Subcutaneous abdominal adipose tissue (tissue), 5 donors: Measurements from ENCODE around the gene COLEC12.

Experiments
- H3K27ac ChIP-seq: one replicate; pipeline ENCODE4 v1.7.0; 2013; ENCODE audit warnings: low read depth, mild to moderate bottlenecking, inconsistent platforms, low read length, moderate library complexity
- H3K27me3 ChIP-seq, 5 donors: one replicate each; pipeline ENCODE4 v1.7.0; 2013; ENCODE audit warnings: low read length in 5 of 5, inconsistent platforms in 1 of 5; ENCODE audit not compliant: control insufficient read depth in 5 of 5, insufficient read depth in 4 of 5
- H3K36me3 ChIP-seq, 5 donors: one replicate each; pipeline ENCODE4 v1.7.0; 2013; ENCODE audit warnings: low read length in 5 of 5; ENCODE audit not compliant: control insufficient read depth in 5 of 5, insufficient read depth in 5 of 5
- H3K4me1 ChIP-seq, 5 donors: one replicate each; pipeline ENCODE4 v1.7.0; 2013; ENCODE audit warnings: low read length in 5 of 5, mild to moderate bottlenecking in 3 of 5, moderate library complexity in 1 of 5; ENCODE audit not compliant: control insufficient read depth in 5 of 5, insufficient read depth in 5 of 5
- H3K4me3 ChIP-seq, 5 donors: one replicate each; pipeline ENCODE4 v1.7.0; 2013; ENCODE audit warnings: low read length in 5 of 5, low read depth in 1 of 5
- H3K9ac ChIP-seq, 5 donors: one replicate each; pipeline ENCODE4 v1.7.0; 2013; ENCODE audit warnings: low read length in 5 of 5, mild to moderate bottlenecking in 4 of 5, moderate library complexity in 3 of 5
- H3K9me3 ChIP-seq, 5 donors: one replicate each; pipeline ENCODE4 v1.7.0; 2013; ENCODE audit warnings: low read length in 5 of 5; ENCODE audit not compliant: control insufficient read depth in 5 of 5
- donor health status: healthy.
- donor health status: healthy.
- donor health status: healthy.
- donor health status: healthy.
- donor health status: healthy.

Gene COLEC12

GRCh38 chr18:524466-524865 is 24.0 kb upstream of the COLEC12 start:
- no peaks in the 10 kb centered on the region for H3K36me3 ChIP-seq
- no peak overlapping the region for H3K27ac ChIP-seq
- H3K9me3 ChIP-seq, result no peaks in the 10 kb centered on the region
- no peak overlapping the region for H3K9ac ChIP-seq
- peaks cover 0 to 3% (median 2%) of the 10 kb centered on the region in 5 donors for H3K4me1 ChIP-seq
- no peak overlapping the region for H3K4me3 ChIP-seq
- H3K27me3 ChIP-seq, result no peaks in the 10 kb centered on the region

- H3K27ac ChIP-seq, result no peak overlapping the region
- no peaks in the 10 kb centered on the region for H3K27me3 ChIP-seq
- H3K4me1 ChIP-seq, result peaks cover 3 to 12% (median 9%) of the 10 kb centered on the region in 5 donors
- no peak overlapping the region for H3K4me3 ChIP-seq
- H3K9ac ChIP-seq, result no peak overlapping the region
- H3K9me3 ChIP-seq, result no peaks in the 10 kb centered on the region
- no peaks in the 10 kb centered on the region for H3K36me3 ChIP-seq
Measured at GRCh38 chr18:523561-523960, 23.1 kb upstream of the COLEC12 start.

- no peaks in the 10 kb centered on the region for H3K36me3 ChIP-seq
- H3K4me3 ChIP-seq, result no peak overlapping the region
- H3K9me3 ChIP-seq, result no peaks in the 10 kb centered on the region
- H3K27ac ChIP-seq, result peak overlapping the region; percentile 48
- peak overlapping the region in 2 of 5 donors; percentile 24 to 31 for H3K9ac ChIP-seq
- peaks cover 3 to 19% (median 15%) of the 10 kb centered on the region in 5 donors for H3K4me1 ChIP-seq
- no peaks in the 10 kb centered on the region for H3K27me3 ChIP-seq
Measured at GRCh38 chr18:519019-519879, 18.7 kb upstream of the COLEC12 start.

GRCh38 chr18:518081-518480 is 17.6 kb upstream of the COLEC12 start:
- Histone ChIP-seq H3K27ac (no peak overlapping the region), H3K27me3 (no peaks in the 10 kb centered on the region), H3K9me3 (no peaks in the 10 kb centered on the region), H3K9ac (no peak overlapping the region), H3K4me1 (peaks cover 3 to 19% (median 15%) of the 10 kb centered on the region in 5 donors), H3K36me3 (no peaks in the 10 kb centered on the region), H3K4me3 (no peak overlapping the region)

- Histone ChIP-seq H3K4me3 (no peak overlapping the region), H3K9ac (no peak overlapping the region), H3K36me3 (no peaks in the 10 kb centered on the region), H3K9me3 (no peaks in the 10 kb centered on the region), H3K27ac (no peak overlapping the region), H3K4me1 (peaks cover 3 to 19% (median 15%) of the 10 kb centered on the region in 5 donors), H3K27me3 (no peaks in the 10 kb centered on the region)
Measured at GRCh38 chr18:515838-516237, 15.3 kb upstream of the COLEC12 start.

DNA sequence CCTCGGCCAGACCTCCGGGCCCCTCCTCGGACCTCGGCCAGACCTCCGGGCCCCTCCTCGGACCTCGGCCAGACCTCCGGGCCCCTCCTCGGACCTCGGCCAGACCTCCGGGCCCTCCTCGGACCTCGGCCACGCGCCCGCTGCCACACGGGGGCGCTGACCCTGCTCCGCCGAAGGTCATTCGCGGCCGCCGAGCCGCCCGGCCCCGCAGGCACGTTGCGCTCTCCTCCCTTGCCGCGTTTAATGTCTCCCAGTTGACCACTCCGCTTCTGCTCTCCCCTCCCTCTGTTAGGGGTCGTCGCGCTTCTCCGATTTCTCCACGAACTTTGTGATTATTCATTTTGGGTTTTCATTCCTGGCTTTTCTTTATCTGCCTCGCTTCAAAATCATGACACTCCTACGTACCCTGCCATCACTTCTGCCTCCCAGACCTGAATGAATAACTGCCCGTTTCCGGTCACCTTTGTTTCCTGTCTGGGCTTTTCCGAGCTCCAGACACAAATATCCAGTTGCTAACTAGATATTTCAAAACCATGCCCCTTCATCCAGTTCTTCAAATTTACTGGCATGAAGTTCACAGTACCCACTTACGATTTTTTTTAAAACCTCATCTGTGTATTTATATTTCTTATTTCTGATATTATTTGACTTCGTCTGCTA is 14.8 kb upstream of the COLEC12 start:
- Histone ChIP-seq H3K9me3 (no peaks in the 10 kb centered on the region), H3K4me1 (peaks cover 3 to 19% (median 15%) of the 10 kb centered on the region in 5 donors), H3K9ac (no peak overlapping the region), H3K36me3 (no peaks in the 10 kb centered on the region), H3K27ac (no peak overlapping the region), H3K4me3 (peak overlapping the region in 1 of 5 donors; percentile 47), H3K27me3 (no peaks in the 10 kb centered on the region)

GRCh38 chr18:513826-514530 is 13.5 kb upstream of the COLEC12 start:
- Histone ChIP-seq H3K27me3 (no peaks in the 10 kb centered on the region), H3K36me3 (no peaks in the 10 kb centered on the region), H3K4me3 (peak overlapping the region in 1 of 5 donors; percentile 39), H3K4me1 (peaks cover 2 to 10% (median 9%) of the 10 kb centered on the region in 5 donors), H3K9ac (no peak overlapping the region), H3K27ac (no peak overlapping the region), H3K9me3 (no peaks in the 10 kb centered on the region)

DNA sequence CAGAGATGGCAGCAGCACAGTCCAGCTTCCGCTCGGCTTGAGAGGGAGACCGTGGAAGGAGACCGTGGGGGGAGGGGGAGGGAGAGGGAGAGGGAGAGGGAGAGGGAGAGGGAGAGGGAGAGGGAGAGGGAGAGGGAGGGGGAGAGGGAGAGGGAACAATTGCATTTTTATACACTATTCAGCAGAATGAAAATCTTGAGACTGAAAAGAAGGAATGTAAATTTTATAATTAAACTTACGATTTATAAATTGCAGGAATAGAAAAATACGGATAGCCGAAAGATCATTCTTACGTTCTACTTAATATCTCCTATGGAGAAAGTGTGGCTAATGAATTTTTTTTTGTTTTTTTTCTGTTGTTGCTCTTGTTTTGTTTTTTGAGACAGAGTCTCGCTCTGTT is 12.5 kb upstream of the COLEC12 start:
- no peaks in the 10 kb centered on the region for H3K36me3 ChIP-seq
- H3K4me3 ChIP-seq, result no peak overlapping the region
- H3K9ac ChIP-seq, result no peak overlapping the region
- H3K4me1 ChIP-seq, result peaks cover 0 to 7% (median 3%) of the 10 kb centered on the region in 5 donors
- no peak overlapping the region for H3K27ac ChIP-seq
- no peaks in the 10 kb centered on the region for H3K27me3 ChIP-seq
- no peaks in the 10 kb centered on the region for H3K9me3 ChIP-seq

GRCh38 chr18:508835-509234 is 8.3 kb upstream of the COLEC12 start:
- H3K4me3 ChIP-seq, result no peak overlapping the region
- H3K9me3 ChIP-seq, result no peaks in the 10 kb centered on the region
- H3K4me1 ChIP-seq, result peaks cover 0 to 3% (median 0%) of the 10 kb centered on the region in 5 donors
- no peaks in the 10 kb centered on the region for H3K36me3 ChIP-seq
- no peaks in the 10 kb centered on the region for H3K27me3 ChIP-seq
- no peak overlapping the region for H3K9ac ChIP-seq
- no peak overlapping the region for H3K27ac ChIP-seq

DNA sequence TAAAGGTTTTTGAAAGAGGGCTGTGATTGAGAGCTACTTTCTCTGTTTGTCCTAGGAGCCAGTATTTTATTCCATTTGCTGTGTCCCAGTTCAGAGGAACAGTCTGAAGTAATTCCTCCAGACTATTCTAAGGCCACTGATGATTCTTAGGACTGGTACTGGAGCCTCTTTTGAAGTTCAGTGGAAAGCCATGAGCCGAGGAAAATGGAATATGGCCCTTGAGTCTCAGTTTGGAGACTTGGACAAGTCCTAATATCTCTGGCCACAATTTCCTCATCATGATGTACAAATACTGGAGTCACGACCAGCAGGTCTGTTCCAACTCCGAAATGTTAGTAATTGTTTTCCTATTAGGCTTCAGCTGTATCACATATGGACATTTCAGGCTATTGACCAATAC is 7.1 kb upstream of the COLEC12 start:
- no peaks in the 10 kb centered on the region for H3K9me3 ChIP-seq
- no peaks in the 10 kb centered on the region for H3K36me3 ChIP-seq
- H3K27me3 ChIP-seq, result no peaks in the 10 kb centered on the region
- peaks cover 0 to 3% (median 0%) of the 10 kb centered on the region in 5 donors for H3K4me1 ChIP-seq
- H3K4me3 ChIP-seq, result no peak overlapping the region
- no peak overlapping the region for H3K27ac ChIP-seq
- H3K9ac ChIP-seq, result no peak overlapping the region
